GM12878 (cell line): ENCODE data around the gene KBTBD7. TPM values are rescaled to one million over a fixed set of nuclear protein-coding genes. Genes with fewer than 3 reads are reported as not detected.
A peak's percentile ranks its signal among the peaks of the same experiment; 100 is the strongest.

ENCODE experiments used
- ATAC-seq: fragments of 200-7000 bp; cut with Tn5 transposase; 3 replicates; pipeline ENCODE4 v1.9.1; 2020; ENCODE audit warnings: mild to moderate bottlenecking, moderate library complexity
- BruUV-seq: library from RNA; stranded (reverse); fragments of 400-500 nt; replicated peaks from 2 replicates; lab custom pipeline; 2021; lab: Mats Ljungman, UMichigan
- CTCF ChIA-PET: fragments of 300-600 bp; sonication (Branson Sonifier 250); formaldehyde crosslinking; extraction: SDS; loops from one replicate; lab custom pipeline; 2021; ENCODE audit warnings: inconsistent platforms; lab: Yijun Ruan, JAX
- POLR2A ChIA-PET: fragments of 350-600 bp; formaldehyde crosslinking; extraction: SDS; loops from one replicate; lab custom pipeline; 2021; ENCODE audit warnings: inconsistent platforms; lab: Charles Lee
- RAD21 ChIA-PET: fragments of 300-600 bp; sonication (Branson Sonifier 250); formaldehyde crosslinking; loops from one replicate; lab custom pipeline; 2023; ENCODE audit warnings: antibody characterized with exemption; ENCODE audit not compliant: unreplicated experiment; lab: Charles Lee
- SMC1A ChIA-PET: fragments of 300-600 bp; sonication (Branson Sonifier 250); formaldehyde crosslinking; loops from one replicate; lab custom pipeline; 2023; ENCODE audit not compliant: unreplicated experiment, uncharacterized antibody; lab: Charles Lee
- DNase-seq: peaks from one replicate; pipeline ENCODE4 v3.0.0-alpha.2; 2011; ENCODE audit warnings: low read depth, low spot score
- FAIRE-seq: peaks from 3 replicates; lab custom pipeline; 2011; peaks lifted over from hg19 to GRCh38; lab: Jason Lieb, UNC
- H2AFZ ChIP-seq: 2 replicates; pipeline ENCODE4 v1.6.0; 2011; ENCODE audit warnings: low read depth, low read length, control low read depth; ENCODE audit not compliant: control insufficient read depth
- H3K27ac ChIP-seq: 2 replicates; pipeline ENCODE4 v1.5.1; 2011; ENCODE audit warnings: control low read depth; ENCODE audit not compliant: control insufficient read depth, insufficient read depth
- H3K27me3 ChIP-seq, 2 experiments: replicated peaks in 1 of 2; 2 replicates each; pipeline versions ENCODE4 v1.6.0 to v1.6.1; 2011; ENCODE audit warnings: low read length in 1 of 2; ENCODE audit not compliant: control insufficient read depth in 2 of 2, insufficient read depth in 2 of 2
- H3K36me3 ChIP-seq, 2 experiments: 2 replicates each; pipeline ENCODE4 v1.5.1; 2011; ENCODE audit warnings: low read length in 1 of 2; ENCODE audit not compliant: control insufficient read depth in 2 of 2, insufficient read depth in 2 of 2
- H3K4me1 ChIP-seq: 2 replicates; pipeline ENCODE4 v1.6.1; 2011; ENCODE audit warnings: mild to moderate bottlenecking, low read length, moderate library complexity, mixed read lengths; ENCODE audit not compliant: control insufficient read depth, insufficient read depth
- H3K4me2 ChIP-seq: 2 replicates; pipeline ENCODE4 v1.6.0; 2011; ENCODE audit warnings: control low read depth; ENCODE audit not compliant: control insufficient read depth, insufficient read depth
- H3K4me3 ChIP-seq: fragments of 200-600 bp; sonication (generic); 2 replicates; pipeline ENCODE4 v1.5.1; 2016
- H3K79me2 ChIP-seq: 2 replicates; pipeline ENCODE4 v1.6.0; 2011; ENCODE audit warnings: low read length; ENCODE audit not compliant: control insufficient read depth, insufficient read depth
- H3K9ac ChIP-seq: 2 replicates; pipeline ENCODE4 v1.8.0; 2011; ENCODE audit warnings: low read length, control low read depth, mixed read lengths; ENCODE audit not compliant: control insufficient read depth, insufficient read depth
- H3K9me3 ChIP-seq: replicated peaks from 3 replicates; pipeline ENCODE4 v1.5.1; 2011; ENCODE audit warnings: mild to moderate bottlenecking, low read length; ENCODE audit not compliant: control insufficient read depth, insufficient read depth
- H4K20me1 ChIP-seq: 2 replicates; pipeline ENCODE4 v1.6.0; 2011; ENCODE audit not compliant: control insufficient read depth, insufficient read depth
- ASH2L ChIP-seq: fragments of 300-600, 200-600 bp; sonication (generic); IDR thresholded peaks from 2 replicates; pipeline ENCODE4 v1.6.1; 2017; ENCODE audit warnings: low read depth, mild to moderate bottlenecking, borderline replicate concordance
- CHD1 ChIP-seq: IDR thresholded peaks from 2 replicates; pipeline ENCODE4 v1.6.1; 2012; ENCODE audit warnings: low read depth, low read length, improper control_type of control experiment
- CREM ChIP-seq: IDR thresholded peaks from 2 replicates; pipeline ENCODE4 v1.6.1; 2014; ENCODE audit warnings: antibody characterized with exemption, low read depth
- FOS ChIP-seq: IDR thresholded peaks from 3 replicates; pipeline ENCODE4 v1.6.1; 2011; ENCODE audit warnings: borderline replicate concordance; ENCODE audit not compliant: insufficient read length; ENCODE audit errors: extremely low read depth
- MAX ChIP-seq: IDR thresholded peaks from 2 replicates; pipeline ENCODE4 v1.6.1; 2012; ENCODE audit warnings: low read depth, low read length, improper control_type of control experiment
- NRF1 ChIP-seq: conservative IDR thresholded peaks from 2 replicates; pipeline ENCODE4 v1.6.1; 2011; ENCODE audit warnings: mild to moderate bottlenecking, low read depth, low read length, improper control_type of control experiment
- PAX5 ChIP-seq: IDR thresholded peaks from 2 replicates; pipeline ENCODE4 v1.6.1; 2011; ENCODE audit warnings: low read depth, low read length, borderline replicate concordance
- POU2F2 ChIP-seq: IDR thresholded peaks from 3 replicates; pipeline ENCODE4 v1.6.1; 2011; ENCODE audit warnings: low read depth, mild to moderate bottlenecking, low read length, borderline replicate concordance
- SKIL ChIP-seq: fragments of 450-650 bp; IDR thresholded peaks from 2 replicates; pipeline ENCODE4 v1.6.1; 2017; ENCODE audit warnings: mild to moderate bottlenecking, low read depth, inconsistent platforms; ENCODE audit not compliant: poor library complexity, severe bottlenecking
- ZNF24 ChIP-seq: fragments of 450-650 bp; IDR thresholded peaks from 2 replicates; pipeline ENCODE4 v1.6.1; 2017; ENCODE audit warnings: antibody characterized with exemption, mild to moderate bottlenecking
- WGBS: methylation state at CpG from one replicate; pipeline ENCODE4 v1.1.6; 2016; ENCODE audit warnings: low lambda C conversion rate; ENCODE audit not compliant: insufficient replicate concordance, insufficient coverage; ENCODE audit errors: missing lambda C conversion rate; 5-methylcytosine and 5-hydroxymethylcytosine counted together
- in situ Hi-C: fragments of 300-500 bp; cut with MboI; formaldehyde crosslinking; loops from 9 replicates; pipeline ENCODE4 v1.14.3; 2018; ENCODE audit warnings: mixed read lengths
- intact Hi-C: fragments of 100-400 bp; cut with micrococcal nuclease; formaldehyde crosslinking; loops from one replicate; pipeline ENCODE4 v1.14.2; 2022; ENCODE audit not compliant: unreplicated experiment
- polyA plus RNA-seq, 11 experiments: library from polyadenylated mRNA; depleted of rRNA in 4 of 11; unstranded in 6 of 11; stranded (reverse) in 5 of 11; fragments of >200 nt; fragmentation: Nextera tagmentation in 4 of 11; fragmentation: Illumina TruSeq in 1 of 11; extraction: Ambion mirVana in 4 of 11; extraction: Trizol in 1 of 11; gene quantifications; 1 replicate in 1 of 11; 2 replicates in 10 of 11; pipeline versions ENCODE4 v1.2.1 to v1.2.3, GENCODE V29; 2011 to 2016; ENCODE audit warnings: inconsistent platforms in 2 of 11, missing spikeins in 2 of 11, low read depth in 1 of 11
- total RNA-seq, 4 experiments: library from RNA; depleted of rRNA in 3 of 4; stranded (reverse); fragments of >200 nt in 3 of 4; fragmentation: Illumina TruSeq in 1 of 4; extraction: Trizol in 1 of 4; gene quantifications; 2 replicates each; pipeline versions ENCODE4 v1.2.1 to v1.2.3, GENCODE V29; 2013 to 2021
- TF ChIP-seq, protein P1 (sequence below): IDR thresholded peaks from 2 replicates; pipeline ENCODE4 v1.6.1; 2012; ENCODE audit warnings: improper control_type of control experiment, low read depth, low read length; ENCODE audit not compliant: insufficient replicate concordance
- TF ChIP-seq, protein P2 (sequence below): fragments of 450-650 bp; formaldehyde crosslinking; IDR thresholded peaks from 2 replicates; pipeline ENCODE4 v1.4.0; 2020; ENCODE audit warnings: mild to moderate bottlenecking, moderate library complexity

Gene KBTBD7
- total and polyA plus RNA-seq, 10 of the 15 experiments (the other 5 are each of a cell fraction or from before 2014, with no cell fraction given), result 1.8 to 6.0 (median 4.3) TPM

DNA sequence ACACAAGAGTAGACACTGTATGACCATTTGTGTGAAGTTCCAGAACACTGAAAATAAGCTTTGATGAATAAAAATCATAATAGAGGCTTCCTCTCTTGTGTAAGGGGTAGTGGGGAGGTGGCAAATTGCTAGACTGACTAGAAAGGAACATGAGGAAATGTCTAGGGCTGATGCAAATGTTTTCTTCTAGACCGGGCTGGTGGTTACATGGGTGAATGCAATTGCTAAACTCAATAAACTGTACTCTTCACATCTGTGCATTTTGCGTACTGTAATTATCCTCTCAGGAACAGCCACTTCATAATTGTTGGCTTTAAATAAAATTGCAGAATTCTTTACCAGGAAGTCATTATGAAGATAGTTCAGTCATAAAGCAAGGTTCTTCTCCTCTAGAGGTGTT lies 5.2 kb upstream of the KBTBD7 start:
- H3K9me3 ChIP-seq, result no peaks in the 10 kb centered on the region
- H3K27ac ChIP-seq, result no peak overlapping the region
- WGBS, result 2% methylated on average over 2 of the region's 2 CpGs
- no peak for FAIRE-seq
- no peaks in the 10 kb centered on the region for H3K79me2 ChIP-seq
- no peak overlapping the region for H3K9ac ChIP-seq
- ChIA-PET SMC1A (interaction anchor here (0.9 kb wide), 1 partner anchor 145 kb away, joined by 4 read pairs; no protein-coding TSS in a partner anchor), RAD21 (no interaction called here), CTCF (interaction anchor here (1.2 kb wide), 1 partner anchor 146 kb away, joined by 3 read pairs; no protein-coding TSS in a partner anchor), POLR2A (no interaction called here)
- DNase-seq, result peak; percentile 33
- ATAC-seq, result peak; percentile 70
- H3K36me3 ChIP-seq, result no peaks in the 10 kb centered on the region
- peak overlapping the region; percentile 25 for H2AFZ ChIP-seq
- BruUV-seq, result no TSS peak
- H3K4me1 ChIP-seq, result peaks cover 8% of the 10 kb centered on the region; the same call in 1 of the 2 replicates
- 0 out of 2 replicates have a peak overlapping the region, but pooled peaks have one; percentile 1 for H3K4me2 ChIP-seq
- intact Hi-C loops (loop anchor here (5.0 kb wide), 1 partner anchor 137 kb away; the partner anchor contains the start of gene WBP4), in situ Hi-C loops (no loop called here)
- no peaks in the 10 kb centered on the region for H4K20me1 ChIP-seq
- no peaks in the 10 kb centered on the region for H3K27me3 ChIP-seq
- H3K4me3 ChIP-seq, result no peak overlapping the region
- TF ChIP-seq CHD1, result no peak
- TF ChIP-seq CREM, result no peak
- no peak for TF ChIP-seq MAX
- TF ChIP-seq FOS, result no peak
- TF ChIP-seq, protein P1, sequence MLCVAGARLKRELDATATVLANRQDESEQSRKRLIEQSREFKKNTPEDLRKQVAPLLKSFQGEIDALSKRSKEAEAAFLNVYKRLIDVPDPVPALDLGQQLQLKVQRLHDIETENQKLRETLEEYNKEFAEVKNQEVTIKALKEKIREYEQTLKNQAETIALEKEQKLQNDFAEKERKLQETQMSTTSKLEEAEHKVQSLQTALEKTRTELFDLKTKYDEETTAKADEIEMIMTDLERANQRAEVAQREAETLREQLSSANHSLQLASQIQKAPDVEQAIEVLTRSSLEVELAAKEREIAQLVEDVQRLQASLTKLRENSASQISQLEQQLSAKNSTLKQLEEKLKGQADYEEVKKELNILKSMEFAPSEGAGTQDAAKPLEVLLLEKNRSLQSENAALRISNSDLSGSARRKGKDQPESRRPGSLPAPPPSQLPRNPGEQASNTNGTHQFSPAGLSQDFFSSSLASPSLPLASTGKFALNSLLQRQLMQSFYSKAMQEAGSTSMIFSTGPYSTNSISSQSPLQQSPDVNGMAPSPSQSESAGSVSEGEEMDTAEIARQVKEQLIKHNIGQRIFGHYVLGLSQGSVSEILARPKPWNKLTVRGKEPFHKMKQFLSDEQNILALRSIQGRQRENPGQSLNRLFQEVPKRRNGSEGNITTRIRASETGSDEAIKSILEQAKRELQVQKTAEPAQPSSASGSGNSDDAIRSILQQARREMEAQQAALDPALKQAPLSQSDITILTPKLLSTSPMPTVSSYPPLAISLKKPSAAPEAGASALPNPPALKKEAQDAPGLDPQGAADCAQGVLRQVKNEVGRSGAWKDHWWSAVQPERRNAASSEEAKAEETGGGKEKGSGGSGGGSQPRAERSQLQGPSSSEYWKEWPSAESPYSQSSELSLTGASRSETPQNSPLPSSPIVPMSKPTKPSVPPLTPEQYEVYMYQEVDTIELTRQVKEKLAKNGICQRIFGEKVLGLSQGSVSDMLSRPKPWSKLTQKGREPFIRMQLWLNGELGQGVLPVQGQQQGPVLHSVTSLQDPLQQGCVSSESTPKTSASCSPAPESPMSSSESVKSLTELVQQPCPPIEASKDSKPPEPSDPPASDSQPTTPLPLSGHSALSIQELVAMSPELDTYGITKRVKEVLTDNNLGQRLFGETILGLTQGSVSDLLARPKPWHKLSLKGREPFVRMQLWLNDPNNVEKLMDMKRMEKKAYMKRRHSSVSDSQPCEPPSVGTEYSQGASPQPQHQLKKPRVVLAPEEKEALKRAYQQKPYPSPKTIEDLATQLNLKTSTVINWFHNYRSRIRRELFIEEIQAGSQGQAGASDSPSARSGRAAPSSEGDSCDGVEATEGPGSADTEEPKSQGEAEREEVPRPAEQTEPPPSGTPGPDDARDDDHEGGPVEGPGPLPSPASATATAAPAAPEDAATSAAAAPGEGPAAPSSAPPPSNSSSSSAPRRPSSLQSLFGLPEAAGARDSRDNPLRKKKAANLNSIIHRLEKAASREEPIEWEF, result no peak
- TF ChIP-seq POU2F2, result 0 out of 3 replicates have a peak, but pooled peaks have one; percentile 41
- TF ChIP-seq SKIL, result no peak
- TF ChIP-seq ASH2L, result no peak
- TF ChIP-seq PAX5, result no peak
- TF ChIP-seq, protein P2, sequence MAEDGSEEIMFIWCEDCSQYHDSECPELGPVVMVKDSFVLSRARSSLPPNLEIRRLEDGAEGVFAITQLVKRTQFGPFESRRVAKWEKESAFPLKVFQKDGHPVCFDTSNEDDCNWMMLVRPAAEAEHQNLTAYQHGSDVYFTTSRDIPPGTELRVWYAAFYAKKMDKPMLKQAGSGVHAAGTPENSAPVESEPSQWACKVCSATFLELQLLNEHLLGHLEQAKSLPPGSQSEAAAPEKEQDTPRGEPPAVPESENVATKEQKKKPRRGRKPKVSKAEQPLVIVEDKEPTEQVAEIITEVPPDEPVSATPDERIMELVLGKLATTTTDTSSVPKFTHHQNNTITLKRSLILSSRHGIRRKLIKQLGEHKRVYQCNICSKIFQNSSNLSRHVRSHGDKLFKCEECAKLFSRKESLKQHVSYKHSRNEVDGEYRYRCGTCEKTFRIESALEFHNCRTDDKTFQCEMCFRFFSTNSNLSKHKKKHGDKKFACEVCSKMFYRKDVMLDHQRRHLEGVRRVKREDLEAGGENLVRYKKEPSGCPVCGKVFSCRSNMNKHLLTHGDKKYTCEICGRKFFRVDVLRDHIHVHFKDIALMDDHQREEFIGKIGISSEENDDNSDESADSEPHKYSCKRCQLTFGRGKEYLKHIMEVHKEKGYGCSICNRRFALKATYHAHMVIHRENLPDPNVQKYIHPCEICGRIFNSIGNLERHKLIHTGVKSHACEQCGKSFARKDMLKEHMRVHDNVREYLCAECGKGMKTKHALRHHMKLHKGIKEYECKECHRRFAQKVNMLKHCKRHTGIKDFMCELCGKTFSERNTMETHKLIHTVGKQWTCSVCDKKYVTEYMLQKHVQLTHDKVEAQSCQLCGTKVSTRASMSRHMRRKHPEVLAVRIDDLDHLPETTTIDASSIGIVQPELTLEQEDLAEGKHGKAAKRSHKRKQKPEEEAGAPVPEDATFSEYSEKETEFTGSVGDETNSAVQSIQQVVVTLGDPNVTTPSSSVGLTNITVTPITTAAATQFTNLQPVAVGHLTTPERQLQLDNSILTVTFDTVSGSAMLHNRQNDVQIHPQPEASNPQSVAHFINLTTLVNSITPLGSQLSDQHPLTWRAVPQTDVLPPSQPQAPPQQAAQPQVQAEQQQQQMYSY (CRISPR knock-in tag), result no peak
- TF ChIP-seq NRF1, result no peak
- TF ChIP-seq ZNF24, result no peak
